GM12878 (cell line): ENCODE results near the gene WNT8A. TPM values are rescaled to one million over a fixed set of nuclear protein-coding genes. Genes with fewer than 3 reads are reported as not detected.

ENCODE experiments used
- ATAC-seq: fragments of 200-7000 bp; cut with Tn5 transposase; 3 replicates; pipeline ENCODE4 v1.9.1; 2020; ENCODE audit warnings: mild to moderate bottlenecking, moderate library complexity
- BruUV-seq: library from RNA; stranded (reverse); fragments of 400-500 nt; replicated peaks from 2 replicates; lab custom pipeline; 2021; lab: Mats Ljungman, UMichigan
- CTCF ChIA-PET: fragments of 300-600 bp; sonication (Branson Sonifier 250); formaldehyde crosslinking; extraction: SDS; loops from one replicate; lab custom pipeline; 2021; ENCODE audit warnings: inconsistent platforms; lab: Yijun Ruan, JAX
- POLR2A ChIA-PET: fragments of 350-600 bp; formaldehyde crosslinking; extraction: SDS; loops from one replicate; lab custom pipeline; 2021; ENCODE audit warnings: inconsistent platforms; lab: Charles Lee
- RAD21 ChIA-PET: fragments of 300-600 bp; sonication (Branson Sonifier 250); formaldehyde crosslinking; loops from one replicate; lab custom pipeline; 2023; ENCODE audit warnings: antibody characterized with exemption; ENCODE audit not compliant: unreplicated experiment; lab: Charles Lee
- SMC1A ChIA-PET: fragments of 300-600 bp; sonication (Branson Sonifier 250); formaldehyde crosslinking; loops from one replicate; lab custom pipeline; 2023; ENCODE audit not compliant: unreplicated experiment, uncharacterized antibody; lab: Charles Lee
- DNase-seq: peaks from one replicate; pipeline ENCODE4 v3.0.0-alpha.2; 2011; ENCODE audit warnings: low read depth, low spot score
- FAIRE-seq: peaks from 3 replicates; lab custom pipeline; 2011; peaks lifted over from hg19 to GRCh38; lab: Jason Lieb, UNC
- H2AFZ ChIP-seq: 2 replicates; pipeline ENCODE4 v1.6.0; 2011; ENCODE audit warnings: low read depth, low read length, control low read depth; ENCODE audit not compliant: control insufficient read depth
- H3K27ac ChIP-seq: 2 replicates; pipeline ENCODE4 v1.5.1; 2011; ENCODE audit warnings: control low read depth; ENCODE audit not compliant: control insufficient read depth, insufficient read depth
- H3K27me3 ChIP-seq, 2 experiments: replicated peaks in 1 of 2; 2 replicates each; pipeline versions ENCODE4 v1.6.0 to v1.6.1; 2011; ENCODE audit warnings: low read length in 1 of 2; ENCODE audit not compliant: control insufficient read depth in 2 of 2, insufficient read depth in 2 of 2
- H3K36me3 ChIP-seq, 2 experiments: 2 replicates each; pipeline ENCODE4 v1.5.1; 2011; ENCODE audit warnings: low read length in 1 of 2; ENCODE audit not compliant: control insufficient read depth in 2 of 2, insufficient read depth in 2 of 2
- H3K4me1 ChIP-seq: 2 replicates; pipeline ENCODE4 v1.6.1; 2011; ENCODE audit warnings: mild to moderate bottlenecking, low read length, moderate library complexity, mixed read lengths; ENCODE audit not compliant: control insufficient read depth, insufficient read depth
- H3K4me2 ChIP-seq: 2 replicates; pipeline ENCODE4 v1.6.0; 2011; ENCODE audit warnings: control low read depth; ENCODE audit not compliant: control insufficient read depth, insufficient read depth
- H3K4me3 ChIP-seq: fragments of 200-600 bp; sonication (generic); 2 replicates; pipeline ENCODE4 v1.5.1; 2016
- H3K79me2 ChIP-seq: 2 replicates; pipeline ENCODE4 v1.6.0; 2011; ENCODE audit warnings: low read length; ENCODE audit not compliant: control insufficient read depth, insufficient read depth
- H3K9ac ChIP-seq: 2 replicates; pipeline ENCODE4 v1.8.0; 2011; ENCODE audit warnings: low read length, control low read depth, mixed read lengths; ENCODE audit not compliant: control insufficient read depth, insufficient read depth
- H3K9me3 ChIP-seq: replicated peaks from 3 replicates; pipeline ENCODE4 v1.5.1; 2011; ENCODE audit warnings: mild to moderate bottlenecking, low read length; ENCODE audit not compliant: control insufficient read depth, insufficient read depth
- H4K20me1 ChIP-seq: 2 replicates; pipeline ENCODE4 v1.6.0; 2011; ENCODE audit not compliant: control insufficient read depth, insufficient read depth
- POLR2AphosphoS5 ChIP-seq: IDR thresholded peaks from 2 replicates; pipeline ENCODE4 v1.6.1; 2011; ENCODE audit warnings: mild to moderate bottlenecking, low read length, inconsistent platforms
- RBBP5 ChIP-seq: fragments of 200-600 bp; sonication (generic); conservative IDR thresholded peaks from 2 replicates; pipeline ENCODE4 v1.6.1; 2016
- SMAD1 ChIP-seq: fragments of 450-650 bp; IDR thresholded peaks from 2 replicates; pipeline ENCODE4 v1.6.1; 2018; ENCODE audit warnings: mild to moderate bottlenecking, low read depth; ENCODE audit not compliant: partially characterized antibody
- SP1 ChIP-seq: IDR thresholded peaks from one replicate; pipeline ENCODE4 v1.6.1; 2011; ENCODE audit warnings: low read depth, low read length
- YBX1 ChIP-seq: fragments of 450-650 bp; IDR thresholded peaks from 2 replicates; pipeline ENCODE4 v1.6.1; 2016; ENCODE audit warnings: antibody characterized with exemption
- WGBS: methylation state at CpG from one replicate; pipeline ENCODE4 v1.1.6; 2016; ENCODE audit warnings: low lambda C conversion rate; ENCODE audit not compliant: insufficient replicate concordance, insufficient coverage; ENCODE audit errors: missing lambda C conversion rate; 5-methylcytosine and 5-hydroxymethylcytosine counted together
- in situ Hi-C: fragments of 300-500 bp; cut with MboI; formaldehyde crosslinking; loops from 9 replicates; pipeline ENCODE4 v1.14.3; 2018; ENCODE audit warnings: mixed read lengths
- intact Hi-C: fragments of 100-400 bp; cut with micrococcal nuclease; formaldehyde crosslinking; loops from one replicate; pipeline ENCODE4 v1.14.2; 2022; ENCODE audit not compliant: unreplicated experiment
- polyA plus RNA-seq, 11 experiments: library from polyadenylated mRNA; depleted of rRNA in 4 of 11; unstranded in 6 of 11; stranded (reverse) in 5 of 11; fragments of >200 nt; fragmentation: Nextera tagmentation in 4 of 11; fragmentation: Illumina TruSeq in 1 of 11; extraction: Ambion mirVana in 4 of 11; extraction: Trizol in 1 of 11; gene quantifications; 1 replicate in 1 of 11; 2 replicates in 10 of 11; pipeline versions ENCODE4 v1.2.1 to v1.2.3, GENCODE V29; 2011 to 2016; ENCODE audit warnings: inconsistent platforms in 2 of 11, missing spikeins in 2 of 11, low read depth in 1 of 11
- total RNA-seq, 4 experiments: library from RNA; depleted of rRNA in 3 of 4; stranded (reverse); fragments of >200 nt in 3 of 4; fragmentation: Illumina TruSeq in 1 of 4; extraction: Trizol in 1 of 4; gene quantifications; 2 replicates each; pipeline versions ENCODE4 v1.2.1 to v1.2.3, GENCODE V29; 2013 to 2021

Gene WNT8A
- total and polyA plus RNA-seq, 10 of the 15 experiments (the other 5 are each of a cell fraction or from before 2014, with no cell fraction given), result not detected

GRCh38 chr5:138109463-138110265, 25.8 kb downstream of the WNT8A start:
- ChIA-PET RAD21 (interaction anchor here (1.0 kb wide), 1 partner anchor 24 kb away, joined by 3 read pairs; no protein-coding TSS in a partner anchor), CTCF (interaction anchor here (0.5 to 2.2 kb wide), 6 partner anchors 19 to 1158 kb away, joined by 3 to 5 read pairs (median 4); no protein-coding TSS in a partner anchor), POLR2A (no interaction called here)
- H3K4me2 ChIP-seq, result no peak overlapping the region
- no peaks in the 10 kb centered on the region for H3K36me3 ChIP-seq
- no peaks in the 10 kb centered on the region for H3K4me1 ChIP-seq
- no peaks in the 10 kb centered on the region for H3K9me3 ChIP-seq
- no peak overlapping the region for H3K27ac ChIP-seq
- H4K20me1 ChIP-seq, result no peaks in the 10 kb centered on the region
- no peaks in the 10 kb centered on the region for H3K79me2 ChIP-seq
- no peak overlapping the region for H3K9ac ChIP-seq
- 67% methylated on average over 1 of the region's 1 CpG for WGBS
- H3K27me3 ChIP-seq, result no peaks in the 10 kb centered on the region
- no peak for ATAC-seq
- no peak for TF ChIP-seq POLR2AphosphoS5
- no peak for TF ChIP-seq SP1
- TF ChIP-seq SMAD1, result no peak
- no peak for TF ChIP-seq RBBP5
- no peak for TF ChIP-seq YBX1
- TF ChIP-seq, all 136 proteins: peak for 0
- SMC1A ChIA-PET, result interaction anchor here (0.6 to 2.4 kb wide), 4 partner anchors 24 to 37 kb away, joined by 3 to 6 read pairs (median 4); no protein-coding TSS in a partner anchor
- BruUV-seq, result no TSS peak
- intact Hi-C loops (no loop called here), in situ Hi-C loops (no loop called here)
- Histone ChIP-seq H2AFZ (no peak overlapping the region), H3K4me3 (no peak overlapping the region)
- no peak for FAIRE-seq
- no peak for DNase-seq
